Upper lobe of left lung (tissue), 4 donors: Measurements from ENCODE around the gene DGKB.

ENCODE experiments used
- CTCF ChIP-seq, 6 experiments: fragments of 450-650 bp in 4 of 6; fragments of 200-600 bp in 2 of 6; sonication (generic) in 2 of 6; IDR thresholded peaks; one replicate each; pipeline ENCODE4 v1.5.1; 2016 to 2019; ENCODE audit warnings: antibody characterized with exemption in 6 of 6
- POLR2A ChIP-seq, 4 donors: fragments of 450-650 bp; IDR thresholded peaks; one replicate each; pipeline ENCODE4 v1.5.1; 2016 to 2017; ENCODE audit warnings: antibody characterized with exemption in 4 of 4, mild to moderate bottlenecking in 2 of 4
- POLR2AphosphoS5 ChIP-seq, 2 donors: sonication (generic); formaldehyde crosslinking; IDR thresholded peaks; one replicate each; pipeline ENCODE4 v1.5.1; 2017; ENCODE audit warnings: antibody characterized with exemption in 2 of 2

- TF ChIP-seq CTCF (IDR thresholded peaks at IDR 0.05) = no peak
- TF ChIP-seq POLR2A (IDR thresholded peaks at IDR 0.05) = no peak
- TF ChIP-seq POLR2AphosphoS5 (IDR thresholded peaks at IDR 0.05) = no peak
Observed at GRCh38 chr7:14786314-14786895, 116.1 kb downstream of the DGKB start.
